Cerebellar cortex (tissue), 1 donor: ENCODE measurements around the gene FEM1B.

Source experiments
- DNase-seq: peaks from one replicate; pipeline ENCODE4 v3.0.0-alpha.2; 2015; ENCODE audit warnings: low spot score

The FEM1B gene

GRCh38 chr15:68325726-68326125, 48.2 kb downstream of the FEM1B start:
- no peak for DNase-seq

GRCh38 chr15:68326711-68327354, 49.3 kb downstream of the FEM1B start:
- no peak for DNase-seq

GRCh38 chr15:68328443-68328842, 50.9 kb downstream of the FEM1B start:
- DNase-seq = no peak

- DNase-seq = no peak
These were observed 51.4 kb downstream of the FEM1B start for GRCh38 chr15:68328964-68329363.

GRCh38 chr15:68330416-68330815, 52.9 kb downstream of the FEM1B start:
- DNase-seq = peak; percentile 13

- peak; percentile 42 for DNase-seq
These were observed 53.4 kb downstream of the FEM1B start for GRCh38 chr15:68330901-68331300.

GRCh38 chr15:68332266-68332665, 54.7 kb downstream of the FEM1B start:
- no peak for DNase-seq

- no peak for DNase-seq
These were observed 56.4 kb downstream of the FEM1B start for GRCh38 chr15:68333775-68334470.

GRCh38 chr15:68334661-68335124, 57.1 kb downstream of the FEM1B start:
- DNase-seq = peak; percentile 60

- DNase-seq = peak; percentile 72
These were observed 57.7 kb downstream of the FEM1B start for GRCh38 chr15:68335251-68335650.

- peak; percentile 65 for DNase-seq
These were observed 58.1 kb downstream of the FEM1B start for GRCh38 chr15:68335655-68336054.

GRCh38 chr15:68336516-68336915, 59.0 kb downstream of the FEM1B start:
- no peak for DNase-seq

GRCh38 chr15:68337826-68338225, 60.3 kb downstream of the FEM1B start:
- no peak for DNase-seq

- no peak for DNase-seq
These were observed 61.9 kb downstream of the FEM1B start for GRCh38 chr15:68339481-68339880.

- DNase-seq = no peak
These were observed 63.5 kb downstream of the FEM1B start for GRCh38 chr15:68340726-68341671.

- no peak for DNase-seq
These were observed 64.5 kb downstream of the FEM1B start for GRCh38 chr15:68341760-68342725.

- no peak for DNase-seq
These were observed 66.2 kb downstream of the FEM1B start for GRCh38 chr15:68343579-68344225.

GRCh38 chr15:68344600-68344999, 67.1 kb downstream of the FEM1B start:
- no peak for DNase-seq
